HG03095 (cell line): Measurements from ENCODE around the gene TAF11L7.
"Not testable (repeated sequence)": the region's sequence is repeated elsewhere in the genome, so short reads cannot be mapped to it uniquely, and the experiment has no call there.

Source experiments
- ATAC-seq: cut with Tn5 transposase; IDR thresholded peaks from one replicate; pipeline ENCODE4 v1.9.1; 2021; ENCODE audit warnings: moderate library complexity; ENCODE audit not compliant: unreplicated experiment

The TAF11L7 gene

GRCh38 chr5:17585658-17586057, at the start of gene TAF11L7:
Gene TAF11L7, minus strand, starts transcription at chr5:17585758.
- not testable (repeated sequence) for ATAC-seq

GRCh38 chr5:17634160-17634559, 48.6 kb upstream of the TAF11L7 start, which contains the start of gene TAF11L14:
Gene TAF11L14, plus strand, starts transcription at chr5:17634460.
- ATAC-seq, result no peak

- not testable (repeated sequence) for ATAC-seq
These were observed 46.2 kb upstream of the TAF11L7 start, which contains the start of gene TAF11L13 for GRCh38 chr5:17631788-17632187. Gene TAF11L13, plus strand, starts transcription at chr5:17632088.

GRCh38 chr5:17625686-17626085, 40.1 kb upstream of the TAF11L7 start:
- no peak for ATAC-seq

GRCh38 chr5:17620627-17621026, 35.1 kb upstream of the TAF11L7 start:
- no peak for ATAC-seq

GRCh38 chr5:17619354-17619753, 33.8 kb upstream of the TAF11L7 start:
- ATAC-seq, result no peak

- ATAC-seq, result no peak
These were observed 29.5 kb upstream of the TAF11L7 start for GRCh38 chr5:17614872-17615605.

- not testable (repeated sequence) for ATAC-seq
These were observed 24.5 kb upstream of the TAF11L7 start, which contains the start of gene TAF11L12 for GRCh38 chr5:17610092-17610491. Gene TAF11L12, plus strand, starts transcription at chr5:17610392.

GRCh38 chr5:17607461-17607860, 21.9 kb upstream of the TAF11L7 start:
- ATAC-seq, result not testable (repeated sequence)

- ATAC-seq, result no peak
These were observed 19.4 kb upstream of the TAF11L7 start for GRCh38 chr5:17604951-17605350.

- ATAC-seq, result not testable (repeated sequence)
These were observed 18.3 kb upstream of the TAF11L7 start, which contains the start of gene TAF11L11 for GRCh38 chr5:17603880-17604279. Gene TAF11L11, plus strand, starts transcription at chr5:17604183.

- ATAC-seq, result not testable (repeated sequence)
These were observed 12.2 kb upstream of the TAF11L7 start, which contains the start of gene TAF11L10 for GRCh38 chr5:17597728-17598127. Gene TAF11L10, minus strand, starts transcription at chr5:17597828.

- not testable (repeated sequence) for ATAC-seq
These were observed 8.7 kb upstream of the TAF11L7 start, which contains the start of gene TAF11L9 for GRCh38 chr5:17594255-17594654. Gene TAF11L9, minus strand, starts transcription at chr5:17594394.

GRCh38 chr5:17590860-17591259, 5.3 kb upstream of the TAF11L7 start, which contains the start of gene TAF11L8:
Gene TAF11L8, minus strand, starts transcription at chr5:17590960.
- ATAC-seq, result not testable (repeated sequence)
